Measurements from ENCODE around the gene HSDL1. TPM values are rescaled to one million over a fixed set of nuclear protein-coding genes. Genes with fewer than 3 reads are reported as not detected.

The HSDL1 gene
- total RNA-seq, 3 donors from 2014 or later (not counting 1 experiment from before 2014, with no cell fraction given): 11.2 to 15.3 (median 13.5) TPM

GRCh38 chr16:84075376-84075775, 69.6 kb downstream of the HSDL1 start:
- intact Hi-C loops (cut with micrococcal nuclease): no loop called here
- Mint-ChIP-seq H3K27me3 (ENCODE audit: low read depth in 2 of 2) (no peaks in the 10 kb centered on the region), H3K9me3 (no peaks in the 10 kb centered on the region), H3K27ac (no peak overlapping the region), H3K36me3 (peaks cover 32% of the 10 kb centered on the region), H3K4me3 (no peak overlapping the region), H3K4me1 (peaks cover 12 to 33% of the 10 kb centered on the region in 2 donors)
- no peaks in the 10 kb centered on the region for H3K27me3 ChIP-seq (ENCODE audit: control insufficient read depth, insufficient read depth, low read length)
- no peaks in the 10 kb centered on the region for H3K9me3 ChIP-seq (ENCODE audit: control insufficient read depth, insufficient read depth, low read length)
- H3K36me3 ChIP-seq (ENCODE audit: control insufficient read depth, insufficient read depth, low read length): peaks cover 60% of the 10 kb centered on the region
- no peak overlapping the region for H3K4me3 ChIP-seq (ENCODE audit: low read length)
- TF ChIP-seq CTCF (IDR thresholded peaks at IDR 0.05): no peak
- 96% methylated on average over 10 of the region's 11 CpGs for WGBS (ENCODE audit: insufficient coverage)
- ATAC-seq: no peak
- no peak overlapping the region for H3K27ac ChIP-seq (ENCODE audit: low read length)
- H3K4me1 ChIP-seq (ENCODE audit: control insufficient read depth, insufficient read depth, low read length): no peaks in the 10 kb centered on the region
- DNase-seq: no peak

GRCh38 chr16:84074721-84075120, 70.3 kb downstream of the HSDL1 start:
- Mint-ChIP-seq H3K27ac (no peak overlapping the region), H3K4me1 (peaks cover 12 to 28% of the 10 kb centered on the region in 2 donors), H3K36me3 (peaks cover 33% of the 10 kb centered on the region), H3K9me3 (no peaks in the 10 kb centered on the region), H3K4me3 (no peak overlapping the region), H3K27me3 (ENCODE audit: low read depth in 2 of 2) (no peaks in the 10 kb centered on the region)
- WGBS (ENCODE audit: insufficient coverage): 100% methylated on average over 3 of the region's 3 CpGs
- DNase-seq: no peak
- H3K27ac ChIP-seq (ENCODE audit: low read length): no peak overlapping the region
- H3K9me3 ChIP-seq (ENCODE audit: control insufficient read depth, insufficient read depth, low read length): no peaks in the 10 kb centered on the region
- intact Hi-C loops (cut with micrococcal nuclease): no loop called here
- H3K4me3 ChIP-seq (ENCODE audit: low read length): no peak overlapping the region
- H3K27me3 ChIP-seq (ENCODE audit: control insufficient read depth, insufficient read depth, low read length): no peaks in the 10 kb centered on the region
- peaks cover 61% of the 10 kb centered on the region for H3K36me3 ChIP-seq (ENCODE audit: control insufficient read depth, insufficient read depth, low read length)
- H3K4me1 ChIP-seq (ENCODE audit: control insufficient read depth, insufficient read depth, low read length): no peaks in the 10 kb centered on the region
- no peak for ATAC-seq
- no peak for TF ChIP-seq CTCF (IDR thresholded peaks at IDR 0.05)

Other genes starting within 250 kb of the HSDL1 start
- 10 to 100 TPM in 2 of 3 donors, 1 to 10 TPM in 1; 8.5 to 13.2 (median 11.9) TPM for gene MLYCD, start 246.1 kb downstream of the HSDL1 start, total RNA-seq
- 1 to 10 TPM; 3.9 to 4.1 (median 4.0) TPM for gene OSGIN1, start 191.9 kb downstream of the HSDL1 start, total RNA-seq
- gene NECAB2, start 176.9 kb downstream of the HSDL1 start, total RNA-seq: under 1 TPM in 1 of 3 donors, not detected in 2; 0.75 TPM
- not detected for gene SLC38A8, start 102.4 kb downstream of the HSDL1 start, total RNA-seq
- 100 to 1,000 TPM in 2 of 3 donors, 10 to 100 TPM in 1; 85.2 to 124 (median 113) TPM for gene MBTPS1, start 28.2 kb downstream of the HSDL1 start, total RNA-seq
- 1 to 10 TPM in 1 of 3 donors, under 1 TPM in 2; 0.43 to 2.9 (median 0.95) TPM for gene DNAAF1, start 131 bp upstream of the HSDL1 start, total RNA-seq
- 10 to 100 TPM; 89.0 to 97.7 (median 91.9) TPM for gene TAF1C, start 41.9 kb upstream of the HSDL1 start, total RNA-seq
- gene ADAD2, start 46.0 kb upstream of the HSDL1 start, total RNA-seq: not detected
- gene KCNG4, start 94.8 kb upstream of the HSDL1 start, total RNA-seq: not detected
- not detected for gene WFDC1, start 149.7 kb upstream of the HSDL1 start, total RNA-seq
- gene ATP2C2, start 223.4 kb upstream of the HSDL1 start, total RNA-seq: not detected

Data from natural killer cell (primary cell).